Hematopoietic multipotent progenitor cell (in vitro differentiated cells): Measurements from ENCODE around the gene DNAH9. TPM values are rescaled to one million over a fixed set of nuclear protein-coding genes. Genes with fewer than 3 reads are reported as not detected.

Experiments
- DNase-seq, 3 donors: peaks; one replicate each; pipeline ENCODE4 v3.0.0-alpha.2; 2011 to 2015; ENCODE audit warnings: low read depth in 2 of 3, low spot score in 2 of 3
- total RNA-seq: library from RNA; depleted of rRNA; stranded (reverse); fragments of >200 nt; gene quantifications from one replicate; pipeline ENCODE4 v1.2.3, GENCODE V29; 2012

DNAH9 gene, protein sequence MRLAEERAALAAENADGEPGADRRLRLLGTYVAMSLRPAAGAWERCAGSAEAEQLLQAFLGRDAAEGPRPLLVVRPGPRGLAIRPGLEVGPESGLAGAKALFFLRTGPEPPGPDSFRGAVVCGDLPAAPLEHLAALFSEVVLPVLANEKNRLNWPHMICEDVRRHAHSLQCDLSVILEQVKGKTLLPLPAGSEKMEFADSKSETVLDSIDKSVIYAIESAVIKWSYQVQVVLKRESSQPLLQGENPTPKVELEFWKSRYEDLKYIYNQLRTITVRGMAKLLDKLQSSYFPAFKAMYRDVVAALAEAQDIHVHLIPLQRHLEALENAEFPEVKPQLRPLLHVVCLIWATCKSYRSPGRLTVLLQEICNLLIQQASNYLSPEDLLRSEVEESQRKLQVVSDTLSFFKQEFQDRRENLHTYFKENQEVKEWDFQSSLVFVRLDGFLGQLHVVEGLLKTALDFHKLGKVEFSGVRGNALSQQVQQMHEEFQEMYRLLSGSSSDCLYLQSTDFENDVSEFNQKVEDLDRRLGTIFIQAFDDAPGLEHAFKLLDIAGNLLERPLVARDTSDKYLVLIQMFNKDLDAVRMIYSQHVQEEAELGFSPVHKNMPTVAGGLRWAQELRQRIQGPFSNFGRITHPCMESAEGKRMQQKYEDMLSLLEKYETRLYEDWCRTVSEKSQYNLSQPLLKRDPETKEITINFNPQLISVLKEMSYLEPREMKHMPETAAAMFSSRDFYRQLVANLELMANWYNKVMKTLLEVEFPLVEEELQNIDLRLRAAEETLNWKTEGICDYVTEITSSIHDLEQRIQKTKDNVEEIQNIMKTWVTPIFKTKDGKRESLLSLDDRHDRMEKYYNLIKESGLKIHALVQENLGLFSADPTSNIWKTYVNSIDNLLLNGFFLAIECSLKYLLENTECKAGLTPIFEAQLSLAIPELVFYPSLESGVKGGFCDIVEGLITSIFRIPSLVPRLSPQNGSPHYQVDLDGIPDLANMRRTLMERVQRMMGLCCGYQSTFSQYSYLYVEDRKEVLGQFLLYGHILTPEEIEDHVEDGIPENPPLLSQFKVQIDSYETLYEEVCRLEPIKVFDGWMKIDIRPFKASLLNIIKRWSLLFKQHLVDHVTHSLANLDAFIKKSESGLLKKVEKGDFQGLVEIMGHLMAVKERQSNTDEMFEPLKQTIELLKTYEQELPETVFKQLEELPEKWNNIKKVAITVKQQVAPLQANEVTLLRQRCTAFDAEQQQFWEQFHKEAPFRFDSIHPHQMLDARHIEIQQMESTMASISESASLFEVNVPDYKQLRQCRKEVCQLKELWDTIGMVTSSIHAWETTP (N-terminal part only)
- under 0.01 TPM for total RNA-seq

DNA sequence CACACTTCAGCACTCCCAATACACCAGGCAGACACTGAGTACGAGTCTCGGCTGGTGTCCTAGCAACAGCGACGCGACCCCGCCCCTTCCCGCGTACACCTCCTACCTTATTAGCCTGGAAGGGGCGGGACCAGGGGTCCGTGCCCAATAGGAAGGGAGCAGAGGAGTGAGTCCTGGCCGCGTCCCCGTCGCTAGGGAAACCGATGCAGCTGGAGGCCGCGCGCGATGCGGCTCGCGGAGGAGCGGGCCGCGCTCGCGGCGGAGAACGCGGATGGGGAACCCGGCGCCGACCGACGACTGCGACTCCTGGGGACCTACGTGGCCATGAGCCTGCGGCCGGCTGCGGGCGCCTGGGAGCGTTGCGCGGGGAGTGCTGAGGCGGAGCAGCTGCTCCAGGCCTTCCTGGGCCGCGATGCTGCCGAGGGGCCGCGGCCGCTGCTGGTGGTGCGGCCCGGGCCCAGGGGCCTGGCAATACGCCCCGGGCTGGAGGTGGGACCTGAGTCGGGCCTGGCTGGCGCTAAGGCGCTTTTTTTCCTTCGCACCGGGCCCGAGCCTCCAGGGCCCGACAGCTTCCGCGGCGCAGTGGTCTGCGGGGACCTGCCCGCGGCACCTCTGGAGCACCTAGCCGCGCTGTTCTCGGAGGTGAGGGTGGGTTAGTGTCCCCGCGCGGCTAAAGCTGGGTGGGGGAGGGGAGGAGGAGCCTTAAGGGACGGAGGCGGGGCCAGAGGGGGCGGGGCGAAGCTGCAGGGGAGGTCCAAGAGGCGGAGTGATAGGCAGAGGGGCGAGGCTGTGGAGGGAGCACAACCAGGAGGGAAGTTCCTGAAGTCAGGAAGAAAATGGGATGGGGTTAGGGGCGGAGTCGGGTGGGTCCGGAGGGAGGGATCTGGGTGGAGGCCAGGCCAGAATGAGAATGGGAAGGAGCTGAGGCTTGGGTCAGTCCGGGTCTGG, at the start of gene DNAH9:
DNAH9 (plus strand) TSS at position 197 of the 948 bp plus-strand sequence; CDS start at position 226, 29 bp downstream.
- peak in 2 of 3 donors; percentile 61 to 75 for DNase-seq

DNA sequence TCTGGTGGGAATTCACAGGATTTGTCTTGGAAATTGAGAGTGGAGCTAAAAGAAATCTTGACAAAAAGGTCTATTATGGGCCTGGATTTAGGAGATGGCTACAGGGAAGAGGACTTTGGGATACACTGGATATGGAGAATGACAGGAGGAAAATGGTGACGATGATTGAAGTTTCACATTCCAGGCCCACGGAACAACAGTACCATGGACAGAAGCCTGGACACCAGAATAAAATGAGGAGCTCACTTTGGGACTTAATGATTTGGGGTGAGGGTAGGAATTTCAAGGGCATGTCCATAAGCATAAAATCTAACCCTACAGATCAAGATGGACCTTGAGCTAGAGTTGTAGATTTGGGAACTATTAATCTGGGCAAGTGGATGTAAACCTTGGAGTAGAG, 47.8 kb upstream of the DNAH9 start:
- DNase-seq: no peak

DNA sequence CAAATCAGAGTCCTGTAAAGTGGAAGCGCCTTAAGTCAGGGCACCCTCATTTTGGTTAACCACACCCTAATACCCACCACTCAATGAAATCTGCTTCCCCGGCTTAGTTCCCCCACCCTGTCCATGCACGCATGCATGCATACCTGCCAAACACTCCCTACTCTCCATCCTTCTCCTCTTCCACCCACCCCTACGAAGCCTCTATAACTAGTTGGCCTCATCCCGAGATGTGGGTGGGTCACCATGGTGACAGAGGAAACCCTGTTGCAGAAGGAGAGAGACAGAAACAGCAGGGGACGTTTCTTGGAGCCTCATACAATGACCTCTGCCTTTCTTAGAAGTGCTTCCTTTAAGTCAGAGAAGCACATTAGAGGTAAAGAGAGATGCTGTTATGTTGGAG, 46.8 kb upstream of the DNAH9 start:
- no peak for DNase-seq

DNA sequence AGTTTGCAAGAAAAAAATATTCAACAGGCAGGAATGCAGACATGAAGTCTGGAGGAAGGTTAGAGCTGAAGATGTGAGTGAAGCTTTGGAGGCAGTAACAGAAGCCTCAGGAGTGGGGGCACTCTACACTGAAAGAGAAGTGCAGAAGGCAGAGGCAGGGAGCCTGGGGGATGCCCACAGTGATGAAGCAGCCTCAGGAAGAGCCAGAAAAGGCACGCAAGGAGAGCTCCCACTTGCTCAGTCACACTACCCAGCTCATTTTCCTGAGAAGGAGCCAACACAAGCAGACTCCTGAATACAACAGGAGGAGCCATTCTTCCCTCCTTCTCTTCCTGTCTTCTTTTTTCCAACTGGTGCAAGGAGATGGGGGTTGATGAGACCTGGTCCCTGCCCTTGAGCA, 45.1 kb upstream of the DNAH9 start:
- no peak for DNase-seq

DNA sequence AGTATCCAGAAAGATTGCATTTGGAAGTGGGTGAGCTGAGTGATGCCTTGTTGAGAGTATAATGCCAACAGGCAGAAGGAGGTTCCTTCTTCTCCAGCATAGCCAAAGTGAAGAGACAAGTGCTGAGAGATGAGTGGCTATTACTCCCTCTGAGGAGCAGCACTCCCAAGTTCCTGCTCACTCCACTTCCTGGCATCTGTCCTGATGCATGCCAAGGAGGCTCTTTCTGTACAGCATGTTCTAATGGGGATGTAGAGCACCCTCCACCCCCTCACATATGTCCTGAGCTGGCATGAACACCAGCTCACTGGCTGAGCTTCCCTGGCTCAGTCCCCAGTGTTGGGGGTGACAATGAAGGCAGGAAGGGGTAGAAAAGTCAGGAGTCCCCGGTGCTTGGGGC, 44.2 kb upstream of the DNAH9 start:
- DNase-seq: no peak

DNA sequence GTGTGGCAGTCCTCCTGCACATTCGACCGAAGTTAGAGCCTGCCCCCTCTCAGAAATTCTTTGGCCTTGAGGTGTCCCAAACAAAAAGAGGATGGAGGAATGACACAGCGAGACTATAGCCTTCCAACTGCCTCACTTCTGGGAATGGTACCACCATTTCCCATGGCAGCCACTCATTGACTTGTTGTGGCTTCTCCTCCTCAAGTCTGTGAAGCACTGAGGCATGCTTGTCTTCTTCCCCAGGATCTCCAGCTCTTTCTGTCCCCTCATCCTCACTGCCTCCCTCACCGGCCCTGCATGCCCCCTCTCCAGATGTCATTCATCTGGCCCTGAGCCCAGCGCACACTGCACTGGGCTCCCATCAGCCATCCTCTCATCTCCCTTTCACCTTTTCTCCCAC, 43.7 kb upstream of the DNAH9 start:
- no peak for DNase-seq

DNA sequence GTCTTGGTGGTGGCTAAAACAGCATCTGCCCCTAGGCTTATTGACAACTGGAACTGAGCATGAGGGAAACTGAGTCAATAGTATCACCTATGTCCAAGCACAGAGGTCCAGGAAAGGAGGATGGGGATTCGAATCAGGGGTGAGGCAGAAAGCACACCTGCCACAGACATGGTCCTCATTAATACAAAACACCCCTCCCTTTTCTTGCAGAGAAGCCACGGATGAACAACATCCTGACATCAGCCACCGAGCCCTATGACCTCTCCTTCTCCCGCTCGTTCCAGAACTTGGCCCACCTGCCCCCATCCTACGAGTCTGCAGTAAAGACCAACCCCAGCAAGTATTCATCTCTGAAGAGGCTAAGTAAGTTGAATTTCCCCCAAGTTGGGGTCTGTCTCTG, 42.7 kb upstream of the DNAH9 start:
- no peak for DNase-seq

DNA sequence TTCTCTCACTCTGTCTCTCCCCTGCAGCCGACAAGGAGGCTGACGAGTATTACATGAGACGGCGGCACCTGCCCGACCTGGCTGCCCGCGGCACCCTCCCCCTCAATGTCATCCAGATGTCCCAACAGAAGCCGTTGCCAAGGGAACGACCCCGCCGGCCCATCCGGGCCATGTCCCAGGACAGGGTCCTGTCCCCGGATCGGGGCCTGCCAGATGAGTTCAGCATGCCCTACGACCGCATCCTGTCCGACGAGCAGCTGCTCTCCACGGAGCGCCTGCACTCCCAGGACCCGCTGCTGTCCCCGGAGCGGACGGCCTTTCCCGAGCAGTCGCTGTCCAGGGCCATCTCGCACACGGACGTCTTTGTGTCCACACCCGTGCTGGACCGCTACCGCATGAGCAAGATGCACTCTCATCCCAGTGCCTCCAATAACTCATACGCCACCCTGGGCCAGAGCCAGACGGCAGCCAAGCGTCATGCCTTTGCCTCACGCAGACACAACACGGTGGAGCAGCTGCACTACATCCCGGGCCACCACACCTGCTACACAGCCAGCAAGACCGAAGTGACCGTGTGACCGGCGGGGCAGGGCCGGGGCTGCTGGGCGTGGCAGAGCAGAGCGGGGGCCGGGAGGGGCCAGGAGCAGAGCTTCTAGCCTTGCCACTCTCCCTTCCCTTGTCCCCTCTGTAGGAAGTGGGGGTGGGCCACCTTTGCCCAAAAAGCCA, 40.4 kb upstream of the DNAH9 start:
- DNase-seq: no peak

DNA sequence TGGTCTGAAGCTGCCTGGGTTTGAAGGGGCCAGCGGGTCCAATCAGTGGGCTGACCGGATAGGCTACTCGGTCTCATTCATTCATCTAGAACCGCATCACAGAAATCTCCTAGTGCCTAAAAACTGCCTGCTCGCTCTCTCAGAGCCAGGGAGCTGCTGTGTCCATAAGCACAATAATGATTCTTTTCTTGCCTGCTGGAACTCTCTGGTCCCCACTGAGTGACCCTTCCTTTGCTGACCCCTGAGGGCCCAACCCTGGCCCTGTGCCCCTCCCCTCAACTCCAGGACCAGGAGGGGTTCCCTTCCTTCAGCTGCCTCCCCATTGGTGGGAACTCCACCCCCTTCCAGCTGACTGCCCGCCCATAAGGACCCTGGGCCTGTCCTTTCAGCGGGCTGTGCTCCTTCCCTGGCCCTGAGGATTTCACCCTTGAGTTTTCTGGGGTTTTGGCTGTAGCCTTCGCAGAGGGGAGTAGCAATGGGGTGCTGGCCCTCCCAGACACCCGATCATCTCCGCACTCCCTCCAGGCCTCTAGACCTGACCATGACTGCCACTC, 39.5 kb upstream of the DNAH9 start:
- DNase-seq: no peak

DNA sequence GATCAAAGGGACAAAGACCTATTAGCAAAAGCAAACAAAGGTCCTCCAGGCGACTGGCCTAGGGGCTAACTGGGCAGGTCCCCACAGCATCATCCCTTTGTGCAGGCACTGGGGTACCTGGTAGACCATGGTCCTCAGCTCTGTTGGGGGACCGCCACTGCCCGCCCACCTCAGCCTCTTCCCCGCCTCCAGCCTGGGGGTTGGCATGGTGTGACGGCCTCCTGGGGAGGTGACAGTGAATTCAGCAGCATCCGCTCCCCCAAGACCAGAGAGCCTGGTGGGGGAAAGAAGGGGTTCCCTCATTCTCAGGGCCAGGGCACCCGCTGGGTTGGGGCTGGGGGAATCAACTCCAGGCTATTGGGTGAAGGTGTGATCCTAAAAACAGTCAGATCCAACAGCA, 38.7 kb upstream of the DNAH9 start:
- no peak for DNase-seq

DNA sequence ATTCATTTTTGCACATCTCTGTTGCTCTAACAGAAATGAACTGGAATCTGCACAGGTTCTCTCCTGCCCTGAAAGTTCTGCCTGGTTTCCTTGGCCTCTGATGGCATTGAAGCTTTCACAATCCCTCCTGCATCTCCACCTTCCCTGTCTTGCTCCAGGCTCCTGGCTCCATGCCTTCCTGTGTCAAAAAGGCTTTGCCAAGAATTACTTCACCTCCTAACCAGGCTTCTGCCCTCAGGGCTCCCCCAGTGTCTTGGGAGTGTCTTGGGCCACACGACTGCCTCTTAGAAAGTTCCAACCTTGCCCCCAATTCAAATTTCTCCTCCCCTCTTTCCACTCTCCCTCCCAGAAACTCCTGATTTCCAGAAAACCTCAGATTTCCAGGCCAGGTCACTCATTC, 37.0 kb upstream of the DNAH9 start:
- DNase-seq: no peak

DNA sequence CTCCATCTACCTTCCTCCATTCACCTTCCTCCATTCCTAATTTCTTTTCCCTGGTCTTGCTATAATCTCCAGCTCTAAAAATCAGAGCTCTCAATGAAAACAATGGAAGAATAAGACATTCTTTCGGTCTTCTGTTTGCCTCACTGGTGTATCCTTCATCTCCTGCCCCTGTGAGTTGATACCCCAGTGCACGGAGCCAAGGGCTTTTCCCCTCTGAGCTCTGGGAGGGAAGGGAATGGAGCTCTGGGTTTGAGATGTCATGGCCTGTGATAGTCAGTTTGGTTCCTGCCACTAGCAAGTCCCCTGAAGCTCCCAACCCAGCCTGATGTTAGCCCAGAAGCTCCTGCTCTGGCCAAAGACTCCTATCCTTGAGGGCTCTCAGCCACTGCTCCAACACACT, 36.6 kb upstream of the DNAH9 start:
- DNase-seq: no peak

DNA sequence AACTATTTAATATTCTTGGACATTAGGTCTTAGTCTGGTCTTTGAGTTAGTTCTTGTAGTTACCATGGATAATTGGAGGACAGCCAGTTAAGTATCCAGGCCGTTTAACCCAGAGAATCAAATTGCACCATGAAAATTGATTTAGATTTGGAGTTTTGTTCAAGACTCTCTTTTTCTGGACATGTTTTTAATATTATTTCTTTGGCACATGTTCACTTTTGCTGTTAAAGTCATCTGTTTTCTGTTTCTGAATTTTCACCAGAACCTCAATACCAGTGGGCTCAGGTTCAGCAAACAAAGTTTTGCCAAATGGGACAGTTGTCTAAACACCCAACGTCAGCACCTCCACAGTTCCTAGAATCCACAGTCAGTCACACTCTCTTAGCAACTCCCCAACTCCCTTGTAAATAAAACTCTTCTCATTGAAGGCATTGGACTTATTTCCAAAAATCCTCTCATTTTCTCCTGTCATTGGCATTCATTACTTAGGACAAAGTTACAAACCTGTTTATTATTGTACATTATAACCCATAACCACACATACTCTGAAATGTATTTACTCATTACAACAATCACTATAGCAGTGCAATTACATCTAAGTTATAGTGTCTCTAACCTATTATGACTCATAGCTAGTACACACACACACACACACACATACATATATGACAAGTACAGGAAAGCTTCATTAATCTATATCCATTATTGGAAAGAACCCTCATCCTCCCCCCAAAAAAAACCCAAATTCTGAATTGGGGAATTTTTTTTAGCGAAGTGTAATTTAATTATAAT, 33.5 kb upstream of the DNAH9 start:
- DNase-seq: no peak

DNA sequence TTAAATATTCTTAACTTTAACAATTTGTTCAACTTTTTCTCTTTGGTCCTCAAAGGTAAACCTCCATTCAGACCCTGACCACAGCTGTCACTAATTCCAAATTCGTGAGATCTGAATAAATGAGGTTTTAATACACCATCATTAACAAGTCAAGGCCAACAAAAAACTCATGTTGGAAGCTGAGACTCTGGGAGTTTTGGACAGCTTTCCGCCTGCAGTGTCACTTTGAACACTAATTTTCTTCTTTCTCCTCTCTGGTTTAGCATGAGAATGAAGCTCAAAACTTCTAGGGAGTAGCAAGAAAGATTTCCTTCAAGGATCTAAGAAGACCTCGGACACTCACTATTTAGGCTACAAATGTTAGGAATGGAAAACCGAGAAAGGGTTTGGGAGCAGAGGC, 32.7 kb upstream of the DNAH9 start:
- no peak for DNase-seq

DNA sequence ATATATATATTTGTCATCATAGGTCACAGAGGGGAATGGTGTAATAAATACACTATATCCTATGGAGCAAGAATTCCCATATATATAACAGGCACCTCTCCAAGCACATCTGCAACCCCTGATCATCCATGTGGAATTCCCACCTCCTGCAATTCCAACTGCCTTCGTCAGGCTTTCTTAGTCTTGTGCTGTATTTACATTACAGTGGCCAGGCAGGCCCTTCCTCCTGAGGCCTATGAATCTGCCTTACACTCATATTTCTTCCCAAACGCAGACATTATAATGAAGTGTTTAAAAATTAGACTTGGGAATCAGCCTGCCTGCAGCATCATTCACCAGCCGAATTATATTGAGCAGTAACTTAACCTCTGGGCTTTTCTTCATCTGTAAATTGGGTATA, 19.3 kb upstream of the DNAH9 start:
- DNase-seq: no peak

DNA sequence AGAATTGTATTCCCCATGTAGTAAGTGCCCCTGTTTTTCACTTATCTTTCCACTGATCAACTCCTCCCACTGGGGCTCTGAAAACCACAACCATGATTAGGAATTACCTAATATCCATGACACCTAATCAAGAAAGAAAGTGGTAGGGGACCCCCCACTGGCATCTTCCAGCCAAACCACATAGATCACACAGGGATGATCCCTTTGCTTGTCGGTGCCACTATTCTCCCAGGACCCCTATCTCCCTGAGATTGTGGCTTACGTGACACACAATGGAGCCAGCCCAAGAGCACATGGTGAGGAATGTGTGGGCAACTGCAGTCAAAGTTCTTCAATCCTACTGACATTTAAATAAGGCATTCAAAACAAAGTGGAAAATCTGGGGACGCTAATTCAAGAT, 17.6 kb upstream of the DNAH9 start:
- DNase-seq: no peak

DNA sequence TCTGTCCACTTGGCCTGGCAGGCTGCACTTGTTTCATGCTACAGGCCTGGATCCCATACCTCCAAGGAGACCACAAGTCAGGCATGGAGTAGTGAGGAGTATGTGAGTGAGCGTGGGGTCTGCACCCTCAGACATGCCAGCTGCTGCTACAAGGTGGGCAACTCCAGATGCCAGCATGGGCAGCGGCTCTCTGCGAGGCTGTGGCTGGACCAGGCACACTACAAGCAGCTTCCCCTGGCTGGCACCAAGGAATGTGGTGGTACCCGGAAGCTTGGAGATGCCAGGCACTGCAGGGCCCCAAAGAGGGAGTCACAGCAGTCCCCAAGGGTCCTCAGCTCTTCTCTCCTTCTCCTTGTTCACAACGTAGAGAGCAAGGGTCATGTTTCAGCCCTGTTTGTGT, 16.1 kb upstream of the DNAH9 start:
- no peak for DNase-seq

DNA sequence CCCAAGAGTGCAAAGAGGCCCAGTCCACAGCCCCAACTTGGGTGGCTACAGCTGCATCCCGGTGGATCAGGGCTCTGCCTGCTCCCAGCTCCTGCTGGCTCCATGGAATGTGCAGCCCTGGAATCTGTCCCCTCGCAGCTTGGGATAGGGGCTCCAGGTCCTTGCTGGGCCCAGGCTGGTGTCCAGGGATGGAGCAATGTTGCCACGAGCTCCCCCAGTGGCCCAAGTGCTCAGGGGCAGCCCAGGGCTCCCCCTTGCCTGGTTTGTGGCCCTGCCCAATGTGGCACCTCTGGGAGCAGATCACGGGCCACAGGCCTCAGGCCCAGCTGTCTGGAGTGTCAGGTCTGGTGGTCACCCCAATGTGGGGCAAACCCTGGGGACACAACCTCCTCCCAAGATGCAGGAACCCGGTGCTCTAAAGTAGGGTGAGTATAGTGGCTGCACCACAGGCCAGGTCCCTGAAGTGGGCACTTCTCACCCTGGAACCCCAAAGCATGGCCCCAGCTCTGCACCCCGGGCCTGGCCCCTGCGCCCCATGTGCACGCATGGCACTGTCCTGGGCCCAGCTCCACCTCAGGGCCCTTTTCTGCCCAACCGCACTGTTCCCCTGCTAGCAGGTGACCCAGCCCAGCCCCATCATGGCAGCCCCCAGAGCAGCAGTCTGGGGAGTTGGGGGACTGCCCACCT, 14.8 kb upstream of the DNAH9 start:
- no peak for DNase-seq
